ENCODE data around the gene IRS2.

Gene IRS2

DNA sequence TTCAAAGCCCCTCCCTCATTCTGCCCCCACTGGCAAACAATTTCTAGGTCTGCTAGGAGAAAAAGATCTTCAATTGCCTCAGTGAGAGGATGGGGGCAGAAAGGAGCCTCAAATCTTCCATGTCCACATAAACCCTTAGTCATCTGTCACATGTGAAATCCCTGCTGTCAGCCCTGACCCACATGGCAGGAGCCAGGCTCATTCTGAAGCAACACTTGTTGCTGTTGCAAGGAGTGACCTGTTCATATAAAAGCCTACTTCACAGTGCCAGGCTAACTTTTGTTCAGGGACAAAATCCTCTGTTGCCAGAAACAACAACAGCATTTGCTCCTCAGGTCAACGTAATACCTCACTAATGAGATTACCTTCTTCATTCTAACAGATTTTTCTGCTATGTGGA is 70.5 kb downstream of the IRS2 start:
- Histone ChIP-seq H3K36me3 (ENCODE audit: control insufficient read depth in 1 of 2, insufficient read depth in 2 of 2, low read length in 2 of 2) (no peaks in the 10 kb centered on the region), H3K9ac (ENCODE audit: low read depth in 1 of 2, low read length in 2 of 2) (no peak overlapping the region), H3K27me3 (ENCODE audit: control insufficient read depth in 1 of 2, insufficient read depth in 2 of 2, low read length in 2 of 2) (no peaks in the 10 kb centered on the region), H3K27ac (ENCODE audit: low read depth, low read length) (no peak overlapping the region), H3K4me1 (ENCODE audit: control insufficient read depth in 1 of 2, insufficient read depth in 2 of 2, low read length in 2 of 2) (peaks cover 0 to 2% of the 10 kb centered on the region in 2 donors), H3K4me3 (ENCODE audit: low read depth in 1 of 2, low read length in 2 of 2) (no peak overlapping the region), H3K9me3 (ENCODE audit: control insufficient read depth in 1 of 2, low read length in 2 of 2) (no peaks in the 10 kb centered on the region)

GRCh38 chr13:109713681-109714080 is 72.7 kb downstream of the IRS2 start:
- no peaks in the 10 kb centered on the region for H3K27me3 ChIP-seq (ENCODE audit: control insufficient read depth in 1 of 2, insufficient read depth in 2 of 2, low read length in 2 of 2)
- H3K36me3 ChIP-seq (ENCODE audit: control insufficient read depth in 1 of 2, insufficient read depth in 2 of 2, low read length in 2 of 2): no peaks in the 10 kb centered on the region
- H3K4me1 ChIP-seq (ENCODE audit: control insufficient read depth in 1 of 2, insufficient read depth in 2 of 2, low read length in 2 of 2): no peaks in the 10 kb centered on the region
- no peak overlapping the region for H3K4me3 ChIP-seq (ENCODE audit: low read depth in 1 of 2, low read length in 2 of 2)
- H3K27ac ChIP-seq (ENCODE audit: low read depth, low read length): no peak overlapping the region
- H3K9ac ChIP-seq (ENCODE audit: low read depth in 1 of 2, low read length in 2 of 2): no peak overlapping the region
- no peaks in the 10 kb centered on the region for H3K9me3 ChIP-seq (ENCODE audit: control insufficient read depth in 1 of 2, low read length in 2 of 2)

DNA sequence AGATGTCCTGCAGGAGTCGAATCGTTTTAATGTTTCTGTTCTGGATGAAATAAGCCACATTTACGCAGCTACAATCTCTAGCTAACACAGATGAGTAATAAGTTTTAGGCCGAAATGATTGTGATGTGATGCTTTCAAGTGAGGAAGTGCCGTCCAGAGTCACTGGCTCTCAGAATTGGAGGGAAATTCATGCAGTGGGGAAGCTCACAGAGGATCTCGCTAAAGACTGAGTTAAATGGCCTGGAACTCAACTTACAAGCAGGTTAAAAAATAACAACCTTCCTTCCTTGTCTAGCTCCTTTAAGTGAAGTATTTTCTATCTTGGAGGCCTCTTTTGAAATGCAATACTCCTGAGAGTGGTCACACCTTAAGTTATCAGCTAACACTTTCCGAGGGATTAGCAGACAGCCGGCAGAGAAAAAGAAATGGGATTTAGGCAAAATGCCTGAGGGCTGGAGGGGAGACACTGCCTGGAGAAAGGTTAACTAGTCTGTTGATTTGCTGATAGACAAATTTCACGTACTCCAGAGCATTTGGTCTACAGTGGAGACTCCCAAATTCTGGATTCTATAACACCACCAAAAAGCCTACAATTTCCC is 74.2 kb downstream of the IRS2 start:
- no peaks in the 10 kb centered on the region for H3K9me3 ChIP-seq (ENCODE audit: control insufficient read depth in 1 of 2, low read length in 2 of 2)
- H3K4me3 ChIP-seq (ENCODE audit: low read depth in 1 of 2, low read length in 2 of 2): no peak overlapping the region
- H3K27me3 ChIP-seq (ENCODE audit: control insufficient read depth in 1 of 2, insufficient read depth in 2 of 2, low read length in 2 of 2): no peaks in the 10 kb centered on the region
- H3K36me3 ChIP-seq (ENCODE audit: control insufficient read depth in 1 of 2, insufficient read depth in 2 of 2, low read length in 2 of 2): no peaks in the 10 kb centered on the region
- H3K9ac ChIP-seq (ENCODE audit: low read depth in 1 of 2, low read length in 2 of 2): no peak overlapping the region
- no peaks in the 10 kb centered on the region for H3K4me1 ChIP-seq (ENCODE audit: control insufficient read depth in 1 of 2, insufficient read depth in 2 of 2, low read length in 2 of 2)
- no peak overlapping the region for H3K27ac ChIP-seq (ENCODE audit: low read depth, low read length)

DNA sequence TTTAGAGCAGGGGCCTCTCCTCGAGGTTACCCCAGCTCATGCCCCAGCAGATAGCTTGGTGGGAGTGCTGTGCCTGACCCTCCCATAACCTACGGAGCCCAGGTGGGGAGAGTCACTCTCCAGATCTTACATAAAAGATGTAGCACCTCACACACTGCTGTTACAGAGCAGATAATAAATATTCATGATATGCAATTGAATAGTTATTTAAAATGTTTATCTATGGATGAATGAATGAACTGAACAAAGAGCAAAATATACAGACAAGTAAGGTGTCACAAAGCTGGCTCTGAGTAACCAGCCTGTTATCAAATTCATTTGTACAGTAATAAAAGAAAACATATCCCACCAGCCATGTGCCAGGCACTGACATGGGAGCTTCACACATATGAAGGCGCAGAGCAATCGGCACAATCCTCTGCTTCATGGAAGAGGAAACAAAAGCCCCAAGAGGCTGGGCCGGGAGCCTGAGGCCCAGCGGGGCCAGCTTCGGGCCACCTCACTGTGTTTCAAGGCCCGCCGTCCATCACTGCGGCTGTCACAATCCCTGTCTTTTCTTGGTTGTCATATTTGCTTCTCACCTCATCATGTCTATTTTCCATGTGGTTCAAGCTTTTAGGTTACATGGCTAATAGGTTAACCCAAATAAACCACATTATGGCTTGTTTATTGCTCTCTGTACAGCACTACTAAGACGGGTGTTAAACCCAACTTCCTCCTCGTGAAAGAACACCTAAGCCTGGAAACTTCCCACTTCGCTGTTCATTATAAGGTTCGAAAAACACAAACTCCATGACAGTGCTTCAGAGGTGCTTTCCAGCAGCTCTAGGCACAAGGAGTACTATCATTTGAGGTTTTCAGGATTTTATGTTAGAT is 78.4 kb downstream of the IRS2 start:
- no peaks in the 10 kb centered on the region for H3K36me3 ChIP-seq (ENCODE audit: control insufficient read depth in 1 of 2, insufficient read depth in 2 of 2, low read length in 2 of 2)
- H3K4me3 ChIP-seq (ENCODE audit: low read depth in 1 of 2, low read length in 2 of 2): no peak overlapping the region
- no peak overlapping the region for H3K9ac ChIP-seq (ENCODE audit: low read depth in 1 of 2, low read length in 2 of 2)
- H3K27me3 ChIP-seq (ENCODE audit: control insufficient read depth in 1 of 2, insufficient read depth in 2 of 2, low read length in 2 of 2): no peaks in the 10 kb centered on the region
- peaks cover 8 to 10% of the 10 kb centered on the region in 2 donors for H3K4me1 ChIP-seq (ENCODE audit: control insufficient read depth in 1 of 2, insufficient read depth in 2 of 2, low read length in 2 of 2)
- H3K9me3 ChIP-seq (ENCODE audit: control insufficient read depth in 1 of 2, low read length in 2 of 2): no peaks in the 10 kb centered on the region
- no peak overlapping the region for H3K27ac ChIP-seq (ENCODE audit: low read depth, low read length)

DNA sequence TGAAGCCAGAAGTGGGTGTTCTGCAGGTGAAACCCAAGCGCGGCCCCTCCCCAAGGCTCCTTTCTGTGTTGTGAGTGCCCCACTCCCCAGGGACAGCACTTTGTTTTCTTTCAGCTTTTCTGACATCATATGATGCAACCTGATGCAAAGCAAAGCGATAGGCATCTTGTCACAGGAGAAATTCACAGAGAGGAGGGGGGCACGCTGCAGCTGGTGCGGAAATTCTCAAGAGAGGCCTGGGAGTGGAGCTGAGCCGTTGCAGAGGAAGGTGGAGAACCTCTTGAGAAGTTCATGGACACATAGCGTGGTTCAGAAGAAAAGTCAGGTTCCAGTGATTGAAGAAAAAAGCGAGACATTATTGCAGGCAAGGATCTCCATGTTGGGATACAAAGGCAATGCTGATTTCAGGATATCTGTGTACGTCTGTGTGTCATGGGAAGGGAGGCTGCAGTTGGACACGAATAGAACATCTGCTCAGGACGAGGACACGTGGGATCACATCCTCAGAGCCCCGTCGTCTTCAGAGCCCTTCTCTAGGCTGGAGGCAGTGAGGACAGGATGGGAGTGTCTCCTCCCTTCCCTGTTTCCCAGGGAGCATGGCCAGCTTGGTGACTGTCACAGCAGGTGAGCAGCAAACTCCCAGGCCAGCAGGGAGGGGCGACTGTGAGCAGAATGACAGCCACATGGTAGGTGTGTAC is 79.2 kb downstream of the IRS2 start:
- Histone ChIP-seq H3K9ac (ENCODE audit: low read depth in 1 of 2, low read length in 2 of 2) (no peak overlapping the region), H3K4me1 (ENCODE audit: control insufficient read depth in 1 of 2, insufficient read depth in 2 of 2, low read length in 2 of 2) (peaks cover 8 to 10% of the 10 kb centered on the region in 2 donors), H3K9me3 (ENCODE audit: control insufficient read depth in 1 of 2, low read length in 2 of 2) (no peaks in the 10 kb centered on the region), H3K4me3 (ENCODE audit: low read depth in 1 of 2, low read length in 2 of 2) (no peak overlapping the region), H3K27ac (ENCODE audit: low read depth, low read length) (no peak overlapping the region), H3K36me3 (ENCODE audit: control insufficient read depth in 1 of 2, insufficient read depth in 2 of 2, low read length in 2 of 2) (no peaks in the 10 kb centered on the region), H3K27me3 (ENCODE audit: control insufficient read depth in 1 of 2, insufficient read depth in 2 of 2, low read length in 2 of 2) (no peaks in the 10 kb centered on the region)

GRCh38 chr13:109706015-109706715 is 80.2 kb downstream of the IRS2 start:
- H3K4me3 ChIP-seq (ENCODE audit: low read depth in 1 of 2, low read length in 2 of 2): no peak overlapping the region
- no peaks in the 10 kb centered on the region for H3K36me3 ChIP-seq (ENCODE audit: control insufficient read depth in 1 of 2, insufficient read depth in 2 of 2, low read length in 2 of 2)
- H3K27me3 ChIP-seq (ENCODE audit: control insufficient read depth in 1 of 2, insufficient read depth in 2 of 2, low read length in 2 of 2): no peaks in the 10 kb centered on the region
- no peak overlapping the region for H3K9ac ChIP-seq (ENCODE audit: low read depth in 1 of 2, low read length in 2 of 2)
- H3K27ac ChIP-seq (ENCODE audit: low read depth, low read length): no peak overlapping the region
- no peaks in the 10 kb centered on the region for H3K9me3 ChIP-seq (ENCODE audit: control insufficient read depth in 1 of 2, low read length in 2 of 2)
- H3K4me1 ChIP-seq (ENCODE audit: control insufficient read depth in 1 of 2, insufficient read depth in 2 of 2, low read length in 2 of 2): peaks cover 8 to 10% of the 10 kb centered on the region in 2 donors

DNA sequence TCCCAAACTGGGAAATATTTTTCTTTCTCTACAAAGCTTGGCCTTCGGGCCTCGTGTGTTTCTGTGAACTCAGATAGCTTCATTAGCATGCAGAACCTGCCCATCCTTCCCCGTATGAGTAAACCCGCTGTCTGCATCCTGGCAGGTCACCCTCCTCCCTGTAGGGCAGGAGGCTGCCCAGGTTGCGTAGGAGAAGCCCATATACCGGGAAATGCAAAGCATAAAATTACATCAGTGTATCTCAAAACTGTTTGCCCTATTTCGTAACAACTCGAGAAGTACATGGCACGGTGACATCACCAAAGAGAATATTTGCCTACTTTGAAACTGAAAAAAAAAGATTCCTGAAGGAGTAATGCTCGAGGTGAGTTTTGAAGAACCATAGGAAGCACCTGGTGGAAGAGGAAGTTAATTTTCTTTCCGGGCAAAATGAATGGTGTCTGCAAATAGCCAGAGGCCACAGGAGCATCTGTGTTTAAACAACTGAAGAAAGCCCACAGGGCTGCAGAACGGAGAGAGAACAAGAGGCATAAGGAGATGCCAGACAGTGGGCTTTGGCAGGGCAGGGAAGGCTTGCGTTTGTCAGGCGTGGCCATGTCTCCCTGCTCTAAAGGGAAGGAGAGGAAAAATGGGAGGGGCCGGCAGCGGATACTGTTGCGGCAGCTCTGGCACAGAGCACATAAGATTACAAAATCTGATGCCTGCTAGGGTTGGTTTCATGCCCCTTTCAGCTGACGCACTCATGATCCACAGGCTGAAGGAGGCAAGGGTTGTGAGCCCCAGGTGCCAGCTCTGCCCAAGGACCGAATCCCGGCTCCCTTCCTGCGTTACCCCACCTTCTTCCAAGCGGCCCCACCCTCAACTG is 81.4 kb downstream of the IRS2 start:
- Histone ChIP-seq H3K9me3 (ENCODE audit: control insufficient read depth in 1 of 2, low read length in 2 of 2) (no peaks in the 10 kb centered on the region), H3K27ac (ENCODE audit: low read depth, low read length) (no peak overlapping the region), H3K36me3 (ENCODE audit: control insufficient read depth in 1 of 2, insufficient read depth in 2 of 2, low read length in 2 of 2) (no peaks in the 10 kb centered on the region), H3K4me3 (ENCODE audit: low read depth in 1 of 2, low read length in 2 of 2) (peak overlapping the region; percentile 33 to 53), H3K4me1 (ENCODE audit: control insufficient read depth in 1 of 2, insufficient read depth in 2 of 2, low read length in 2 of 2) (peaks cover 13 to 15% of the 10 kb centered on the region in 2 donors), H3K27me3 (ENCODE audit: control insufficient read depth in 1 of 2, insufficient read depth in 2 of 2, low read length in 2 of 2) (no peaks in the 10 kb centered on the region), H3K9ac (ENCODE audit: low read depth in 1 of 2, low read length in 2 of 2) (no peak overlapping the region)

GRCh38 chr13:109703250-109703649 is 83.1 kb downstream of the IRS2 start:
- no peaks in the 10 kb centered on the region for H3K27me3 ChIP-seq (ENCODE audit: control insufficient read depth in 1 of 2, insufficient read depth in 2 of 2, low read length in 2 of 2)
- H3K9ac ChIP-seq (ENCODE audit: low read depth in 1 of 2, low read length in 2 of 2): no peak overlapping the region
- H3K9me3 ChIP-seq (ENCODE audit: control insufficient read depth in 1 of 2, low read length in 2 of 2): no peaks in the 10 kb centered on the region
- H3K27ac ChIP-seq (ENCODE audit: low read depth, low read length): no peak overlapping the region
- H3K4me3 ChIP-seq (ENCODE audit: low read depth in 1 of 2, low read length in 2 of 2): no peak overlapping the region
- no peaks in the 10 kb centered on the region for H3K36me3 ChIP-seq (ENCODE audit: control insufficient read depth in 1 of 2, insufficient read depth in 2 of 2, low read length in 2 of 2)
- H3K4me1 ChIP-seq (ENCODE audit: control insufficient read depth in 1 of 2, insufficient read depth in 2 of 2, low read length in 2 of 2): peaks cover 22 to 29% of the 10 kb centered on the region in 2 donors
